GM12865 (cell line): Measurements from ENCODE around the gene CACNA1F.

Source experiments
- DNase-seq: peaks from one replicate; pipeline ENCODE4 v3.0.0; 2010; ENCODE audit warnings: low read depth
- H3K4me3 ChIP-seq: 2 replicates; pipeline ENCODE4 v1.5.1; 2011; ENCODE audit warnings: mild to moderate bottlenecking, low read depth, low read length, control low read depth
- CTCF ChIP-seq: IDR thresholded peaks from 2 replicates; pipeline ENCODE4 v1.5.1; 2011; ENCODE audit warnings: low read length, control low read depth, low read depth, inconsistent platforms; ENCODE audit not compliant: insufficient read depth; ENCODE audit errors: missing control alignments

CACNA1F gene

GRCh38 chrX:49210406-49210805 lies 22.7 kb downstream of the CACNA1F start:
- no peak for TF ChIP-seq CTCF

GRCh38 chrX:49209434-49210251 lies 23.5 kb downstream of the CACNA1F start:
- DNase-seq, result no peak
- no peak for TF ChIP-seq CTCF
- no peak overlapping the region for H3K4me3 ChIP-seq

More at GRCh38 chrX:49210406-49210805, 22.7 kb downstream of the CACNA1F start:
- no peak for DNase-seq
- H3K4me3 ChIP-seq, result no peak overlapping the region

- TF ChIP-seq CTCF, result no peak
- no peak overlapping the region for H3K4me3 ChIP-seq
- no peak for DNase-seq
Observed at GRCh38 chrX:49208399-49208798, 24.7 kb downstream of the CACNA1F start.

DNA sequence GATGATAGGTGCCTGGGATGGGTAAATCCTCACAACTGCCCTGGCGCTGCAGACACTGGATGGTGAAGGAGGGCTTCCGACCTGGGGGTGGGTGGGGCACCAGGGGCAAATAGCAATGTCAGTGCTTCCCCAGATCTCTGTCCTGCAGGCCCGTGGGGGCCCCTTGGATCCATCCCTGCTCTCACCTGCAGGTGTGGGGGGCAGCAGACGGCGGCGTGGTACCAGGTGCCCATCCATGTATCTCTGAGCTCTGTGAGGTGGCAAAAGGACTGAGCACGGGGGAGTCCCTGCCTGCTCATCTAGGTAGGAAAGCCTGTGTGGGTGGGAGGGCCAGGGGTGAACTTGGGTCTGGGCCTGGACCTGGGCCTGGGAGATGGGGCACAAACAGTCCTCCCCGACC lies 26.6 kb downstream of the CACNA1F start:
- TF ChIP-seq CTCF, result no peak
- no peak for DNase-seq
- no peak overlapping the region for H3K4me3 ChIP-seq

GRCh38 chrX:49205443-49205842 lies 27.7 kb downstream of the CACNA1F start:
- no peak overlapping the region for H3K4me3 ChIP-seq
- TF ChIP-seq CTCF, result no peak
- DNase-seq, result no peak

- TF ChIP-seq CTCF, result no peak
- no peak for DNase-seq
Observed at GRCh38 chrX:49204709-49205108, 28.4 kb downstream of the CACNA1F start.

DNA sequence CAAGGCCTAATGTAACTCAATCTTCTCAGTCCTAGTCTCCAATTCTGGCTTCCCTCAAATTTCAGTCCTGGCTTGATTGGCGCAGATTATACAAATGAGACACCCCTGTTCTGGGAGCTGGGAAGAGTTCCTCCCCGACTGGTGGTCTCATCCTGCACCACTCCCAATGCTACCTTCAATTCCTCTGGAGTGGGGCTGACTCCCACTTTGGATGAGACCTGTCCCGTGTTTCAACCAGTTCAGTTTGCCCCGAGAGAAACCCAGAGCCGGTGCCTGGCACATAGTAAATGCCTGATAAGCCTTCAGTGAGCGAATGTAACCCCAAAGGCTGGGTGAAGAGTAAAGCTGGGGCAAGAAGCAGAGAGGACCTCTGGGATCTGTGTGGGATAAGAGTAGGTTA lies 29.1 kb downstream of the CACNA1F start:
- DNase-seq, result no peak
- TF ChIP-seq CTCF, result no peak
- H3K4me3 ChIP-seq, result no peak overlapping the region

More at GRCh38 chrX:49204709-49205108, 28.4 kb downstream of the CACNA1F start:
- no peak overlapping the region for H3K4me3 ChIP-seq
